ENCODE data around the gene LRP4.

DNA sequence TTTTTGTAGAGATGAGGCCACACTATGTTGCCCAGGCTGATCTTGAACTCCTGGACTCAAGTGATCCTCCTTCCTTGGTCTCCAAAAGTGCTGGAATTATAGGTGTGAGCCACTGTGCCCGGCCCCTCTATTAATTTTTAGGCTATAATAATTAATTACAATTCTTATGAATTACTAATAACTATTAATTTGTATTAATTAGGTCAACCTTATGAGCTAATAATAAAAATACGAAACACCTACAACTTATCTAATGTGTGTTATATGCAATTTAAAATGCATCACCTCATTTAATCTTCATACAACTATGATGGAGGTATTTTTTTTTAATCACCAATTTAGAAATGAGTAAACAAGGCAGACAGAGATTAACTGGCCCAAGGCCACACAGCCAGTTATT is 26.2 kb downstream of the LRP4 start:
- TF ChIP-seq POLR2A (IDR thresholded peaks at IDR 0.05; ENCODE audit: low read depth, low read length): no peak
- TF ChIP-seq POLR2AphosphoS5 (IDR thresholded peaks at IDR 0.05; ENCODE audit: low read depth, low read length): no peak
- TF ChIP-seq TAF1 (IDR thresholded peaks at IDR 0.05; ENCODE audit: borderline replicate concordance, low read depth, low read length): no peak

All from GM12892 (cell line).